Amygdala (tissue), 56 donors: ENCODE measurements around the gene CYP27B1.
A peak's percentile ranks its signal among the peaks of the same experiment; 100 is the strongest.

ENCODE experiments used
- DNase-seq, 56 donors: peaks; one replicate each; lab custom pipeline; 2025; lab: John Stamatoyannopoulos, UW

CYP27B1 gene

DNA sequence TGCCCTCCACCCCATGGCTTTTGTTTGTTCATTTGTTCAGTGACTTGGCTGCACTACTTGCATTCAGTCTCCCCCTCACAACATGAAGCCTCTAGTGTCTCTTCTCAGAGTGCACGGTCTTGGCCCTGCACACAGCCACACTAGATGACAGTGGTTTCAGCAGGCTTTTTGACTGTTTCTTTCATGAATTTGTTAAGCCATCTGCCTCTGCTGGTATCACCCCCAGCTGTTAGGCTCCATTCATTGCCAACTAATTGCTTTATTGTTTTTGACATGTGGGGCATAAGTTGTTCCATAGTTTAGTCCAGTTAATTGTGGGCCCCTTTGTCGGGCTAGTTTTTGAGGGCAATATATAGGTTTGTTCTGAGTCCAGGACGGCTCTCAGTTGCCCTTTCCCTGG is 54.2 kb downstream of the CYP27B1 start:
- DNase-seq: peak in 6 of 56 donors; percentile 6 to 30 (median 17)
